ENCODE data around the gene ROR2.

- TF ChIP-seq, protein P1, sequence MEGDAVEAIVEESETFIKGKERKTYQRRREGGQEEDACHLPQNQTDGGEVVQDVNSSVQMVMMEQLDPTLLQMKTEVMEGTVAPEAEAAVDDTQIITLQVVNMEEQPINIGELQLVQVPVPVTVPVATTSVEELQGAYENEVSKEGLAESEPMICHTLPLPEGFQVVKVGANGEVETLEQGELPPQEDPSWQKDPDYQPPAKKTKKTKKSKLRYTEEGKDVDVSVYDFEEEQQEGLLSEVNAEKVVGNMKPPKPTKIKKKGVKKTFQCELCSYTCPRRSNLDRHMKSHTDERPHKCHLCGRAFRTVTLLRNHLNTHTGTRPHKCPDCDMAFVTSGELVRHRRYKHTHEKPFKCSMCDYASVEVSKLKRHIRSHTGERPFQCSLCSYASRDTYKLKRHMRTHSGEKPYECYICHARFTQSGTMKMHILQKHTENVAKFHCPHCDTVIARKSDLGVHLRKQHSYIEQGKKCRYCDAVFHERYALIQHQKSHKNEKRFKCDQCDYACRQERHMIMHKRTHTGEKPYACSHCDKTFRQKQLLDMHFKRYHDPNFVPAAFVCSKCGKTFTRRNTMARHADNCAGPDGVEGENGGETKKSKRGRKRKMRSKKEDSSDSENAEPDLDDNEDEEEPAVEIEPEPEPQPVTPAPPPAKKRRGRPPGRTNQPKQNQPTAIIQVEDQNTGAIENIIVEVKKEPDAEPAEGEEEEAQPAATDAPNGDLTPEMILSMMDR (IDR thresholded peaks at IDR 0.05): no peak
- TF ChIP-seq POLR2AphosphoS5 (IDR thresholded peaks at IDR 0.05; ENCODE audit: low read depth, low read length): no peak
- TF ChIP-seq REST (IDR thresholded peaks at IDR 0.05; ENCODE audit: insufficient read depth in 1 of 2, low read depth in 2 of 2, low read length in 1 of 2): no peak
Observed at GRCh38 chr9:91825422-91825821, 124.6 kb downstream of the ROR2 start.

Measured in Panc1 (cell line).